Hematopoietic multipotent progenitor cell treated with erythropoietin and hydrocortisone succinate and interleukin-3 and kit ligand, for 15 days (in vitro differentiated cells): ENCODE measurements around the gene RASGRP4.
"Not testable (repeated sequence)": the region's sequence is repeated elsewhere in the genome, so short reads cannot be mapped to it uniquely, and the experiment has no call there.

Source experiments
- DNase-seq: peaks from one replicate; pipeline ENCODE4 v3.0.0-alpha.2; 2015; ENCODE audit warnings: low spot score

The RASGRP4 gene

DNA sequence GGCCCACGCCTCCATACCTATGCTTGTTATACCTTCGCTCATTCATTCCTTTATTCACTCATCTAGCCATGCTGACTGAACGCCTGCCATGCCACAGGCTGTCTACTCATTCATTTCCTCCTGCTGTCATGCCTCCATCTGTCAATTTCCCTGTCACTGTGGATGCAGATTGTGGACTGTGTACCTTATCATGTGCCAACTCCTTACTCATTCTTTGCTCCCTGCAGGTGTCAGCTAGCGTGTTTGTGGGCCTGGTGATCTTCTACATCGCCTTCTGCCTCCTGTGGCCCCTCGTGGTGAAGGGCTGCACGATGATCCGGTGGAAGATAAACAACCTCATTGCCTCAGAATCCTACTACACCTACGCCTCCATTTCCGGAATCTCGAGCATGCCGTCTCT, 55.7 kb downstream of the RASGRP4 start:
- DNase-seq: no peak

DNA sequence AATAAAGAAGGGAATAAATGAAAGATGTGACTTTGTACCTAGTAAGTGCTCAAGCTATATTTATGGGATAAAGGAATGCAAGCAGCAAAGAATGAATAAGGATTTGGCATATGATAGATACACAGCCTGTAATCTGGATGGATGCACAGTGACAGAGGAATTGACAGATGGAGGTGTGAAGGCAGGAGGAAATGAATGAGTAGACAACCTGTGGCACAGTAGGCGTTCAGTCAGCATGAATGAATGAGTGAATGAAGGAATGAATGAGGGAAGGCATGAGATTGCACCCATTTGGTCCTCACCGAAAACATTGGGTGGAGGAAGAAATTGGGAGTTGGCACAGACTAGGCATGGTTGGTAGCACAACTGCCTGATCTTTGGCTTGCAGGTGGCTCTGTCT, 56.4 kb downstream of the RASGRP4 start:
- no peak for DNase-seq

GRCh38 chr19:38367041-38367440, 59.0 kb downstream of the RASGRP4 start:
- no peak for DNase-seq

- not testable (repeated sequence) for DNase-seq
Observed at GRCh38 chr19:38362946-38363688, 62.9 kb downstream of the RASGRP4 start.

GRCh38 chr19:38362076-38362945, 63.7 kb downstream of the RASGRP4 start:
- DNase-seq: peak; percentile 48

- peak; percentile 15 for DNase-seq
Observed at GRCh38 chr19:38361633-38362075, 64.4 kb downstream of the RASGRP4 start.

DNA sequence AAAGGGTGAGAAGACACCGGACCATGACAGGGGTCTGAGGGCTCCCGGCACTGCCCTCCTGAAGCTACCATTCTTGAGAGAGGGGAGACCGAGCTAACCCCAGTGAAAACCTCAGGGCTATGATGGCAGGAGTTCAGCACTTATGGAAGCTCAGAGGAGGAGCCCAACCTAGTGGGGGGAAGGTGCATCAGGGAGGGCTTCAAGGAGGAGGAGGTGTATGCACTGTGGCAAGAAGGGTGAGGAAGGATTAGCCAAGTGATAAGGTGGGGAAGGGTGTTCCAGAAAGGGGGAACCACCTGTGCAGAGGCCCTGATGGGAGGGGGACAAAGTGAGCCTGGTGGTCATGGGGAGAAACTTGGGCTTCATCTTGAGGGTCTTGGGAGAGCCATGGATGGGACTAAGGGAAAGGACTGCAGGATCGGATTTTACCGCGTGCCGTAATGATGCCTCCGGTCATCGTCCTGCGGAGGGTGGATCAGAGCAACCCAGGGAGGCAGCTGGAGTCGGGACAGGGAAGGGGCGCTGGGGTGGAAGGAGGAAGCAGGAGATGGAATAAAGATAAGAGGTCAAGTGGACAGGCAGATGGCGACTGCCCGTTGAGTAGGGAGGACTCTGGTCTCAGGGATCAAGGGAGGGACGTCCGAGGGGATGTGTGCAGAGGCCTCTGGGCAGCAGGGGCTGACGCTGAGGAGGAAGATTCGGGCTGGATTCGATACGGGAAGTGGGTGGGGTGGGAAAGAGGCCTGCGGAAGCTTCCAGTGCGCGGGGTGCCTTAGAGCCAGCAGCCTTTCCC, 65.0 kb downstream of the RASGRP4 start:
- DNase-seq: no peak

GRCh38 chr19:38360351-38360750, 65.7 kb downstream of the RASGRP4 start:
- no peak for DNase-seq

- no peak for DNase-seq
Observed at GRCh38 chr19:38359242-38360021, 66.6 kb downstream of the RASGRP4 start.
